ENCODE measurements around the gene TDRD7.

- no peak for TF ChIP-seq ZNF512 (CRISPR knock-in tag; IDR thresholded peaks at IDR 0.05; ENCODE audit: borderline replicate concordance)
- TF ChIP-seq NFYB (CRISPR knock-in tag; conservative IDR thresholded peaks at IDR 0.05; ENCODE audit: low read depth): no peak
- no peak for TF ChIP-seq CTCF (IDR thresholded peaks at IDR 0.05)
- TF ChIP-seq E2F4 (CRISPR knock-in tag; IDR thresholded peaks at IDR 0.05; ENCODE audit: borderline replicate concordance, low read depth): no peak
- TF ChIP-seq SP1 (CRISPR knock-in tag; conservative IDR thresholded peaks at IDR 0.05): no peak
- TF ChIP-seq IRF2 (CRISPR knock-in tag; IDR thresholded peaks at IDR 0.05; ENCODE audit: borderline replicate concordance, low read depth): no peak
- TF ChIP-seq FOXP4 (CRISPR knock-in tag; IDR thresholded peaks at IDR 0.05): no peak
- TF ChIP-seq FOXJ3 (CRISPR knock-in tag; IDR thresholded peaks at IDR 0.05; ENCODE audit: borderline replicate concordance): no peak
- TF ChIP-seq ZNF416 (CRISPR knock-in tag; IDR thresholded peaks at IDR 0.05): no peak
- no peak for TF ChIP-seq MLX (CRISPR knock-in tag; IDR thresholded peaks at IDR 0.05)
These were observed 99.9 kb downstream of the TDRD7 start for GRCh38 chr9:97511655-97512427.

Measured in WTC11 (cell line).